Endometrium (tissue), 2 donors: ENCODE results near the gene RAD51B.

Experiments
- FAIRE-seq: peaks from 2 replicates; lab custom pipeline; 2012; peaks lifted over from hg19 to GRCh38; lab: Jason Lieb, UNC
- donor health status: control.
- donor health status: control.

Gene RAD51B

GRCh38 chr14:68492381-68493151 lies 673.0 kb downstream of the RAD51B start:
- no peak for FAIRE-seq

- no peak for FAIRE-seq
Observed at GRCh38 chr14:68493152-68493911, 673.8 kb downstream of the RAD51B start.

- no peak for FAIRE-seq
Observed at GRCh38 chr14:68495101-68496039, 675.8 kb downstream of the RAD51B start.

- FAIRE-seq = no peak
Observed at GRCh38 chr14:68497011-68497410, 677.4 kb downstream of the RAD51B start.

DNA sequence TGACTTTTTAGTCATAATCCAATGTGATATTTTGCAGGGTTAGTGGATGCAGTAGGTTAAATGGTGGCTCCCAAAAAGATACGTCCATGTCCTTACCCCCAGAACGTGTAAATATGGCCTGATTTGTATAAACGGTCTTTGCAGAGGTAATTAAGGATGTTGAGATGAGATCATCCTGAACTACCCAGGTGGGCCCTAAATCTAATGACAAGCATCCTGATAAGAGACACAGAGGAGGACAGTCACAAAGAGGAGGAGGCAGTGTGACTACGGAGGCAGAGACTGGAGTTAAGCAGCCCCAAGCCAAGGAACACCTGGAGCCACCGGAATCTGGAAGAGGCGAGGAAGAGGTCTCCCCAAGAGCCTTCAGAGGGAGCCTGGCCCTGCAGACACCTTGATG lies 679.9 kb downstream of the RAD51B start:
- no peak for FAIRE-seq

DNA sequence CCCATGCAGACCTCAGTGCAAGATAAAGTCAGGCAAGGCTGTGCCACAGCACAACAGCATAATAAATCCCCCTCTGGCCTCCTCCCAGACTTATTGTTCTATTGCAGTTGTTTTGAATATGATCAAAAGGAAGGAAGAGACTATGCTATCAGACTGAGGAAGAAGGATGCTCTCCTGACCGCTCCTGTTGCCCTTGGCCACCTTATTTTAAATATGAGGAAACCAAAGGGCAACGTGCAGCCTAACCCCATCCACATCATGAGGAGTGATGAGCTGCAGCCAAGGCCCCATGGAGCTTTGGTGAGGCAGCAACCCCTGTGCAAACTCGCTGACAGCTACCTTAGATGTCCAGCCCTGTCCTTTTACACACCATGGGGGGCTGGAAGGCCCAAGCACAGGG lies 681.6 kb downstream of the RAD51B start:
- no peak for FAIRE-seq

GRCh38 chr14:68501614-68502052 lies 682.1 kb downstream of the RAD51B start:
- FAIRE-seq = no peak

- no peak for FAIRE-seq
Observed at GRCh38 chr14:68502230-68502629, 682.7 kb downstream of the RAD51B start.

DNA sequence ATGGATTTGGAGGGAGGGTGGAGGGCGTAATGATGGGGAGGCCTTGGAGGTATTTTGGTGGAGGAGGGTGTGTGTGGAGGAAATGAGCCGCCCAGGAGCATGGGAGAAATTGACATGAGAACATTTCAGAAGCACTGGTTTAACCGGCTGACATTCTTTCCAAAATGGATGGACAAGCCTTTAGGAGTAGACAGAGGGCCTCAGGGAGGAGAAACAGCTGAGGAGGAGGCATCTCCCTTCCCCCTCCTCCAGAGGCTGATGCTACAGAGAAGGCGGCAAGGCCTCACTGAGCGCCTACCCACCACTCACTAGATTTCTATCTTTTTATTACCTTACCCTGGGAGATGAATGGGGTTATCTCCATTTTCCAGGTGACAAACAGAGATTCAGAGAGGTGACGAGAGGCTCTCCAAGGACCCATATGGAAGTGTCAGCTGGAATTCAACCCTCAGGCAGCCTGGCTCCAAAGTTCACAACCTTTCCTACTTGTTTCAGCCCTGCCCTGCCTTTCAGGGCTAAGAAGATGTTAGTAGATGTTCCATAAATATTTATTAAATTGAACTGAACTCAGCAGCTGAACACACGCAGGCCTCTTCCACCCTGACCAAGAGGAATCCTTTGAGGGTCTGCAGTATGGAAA lies 683.7 kb downstream of the RAD51B start:
- FAIRE-seq = no peak

GRCh38 chr14:68504861-68505260 lies 685.3 kb downstream of the RAD51B start:
- FAIRE-seq = no peak

DNA sequence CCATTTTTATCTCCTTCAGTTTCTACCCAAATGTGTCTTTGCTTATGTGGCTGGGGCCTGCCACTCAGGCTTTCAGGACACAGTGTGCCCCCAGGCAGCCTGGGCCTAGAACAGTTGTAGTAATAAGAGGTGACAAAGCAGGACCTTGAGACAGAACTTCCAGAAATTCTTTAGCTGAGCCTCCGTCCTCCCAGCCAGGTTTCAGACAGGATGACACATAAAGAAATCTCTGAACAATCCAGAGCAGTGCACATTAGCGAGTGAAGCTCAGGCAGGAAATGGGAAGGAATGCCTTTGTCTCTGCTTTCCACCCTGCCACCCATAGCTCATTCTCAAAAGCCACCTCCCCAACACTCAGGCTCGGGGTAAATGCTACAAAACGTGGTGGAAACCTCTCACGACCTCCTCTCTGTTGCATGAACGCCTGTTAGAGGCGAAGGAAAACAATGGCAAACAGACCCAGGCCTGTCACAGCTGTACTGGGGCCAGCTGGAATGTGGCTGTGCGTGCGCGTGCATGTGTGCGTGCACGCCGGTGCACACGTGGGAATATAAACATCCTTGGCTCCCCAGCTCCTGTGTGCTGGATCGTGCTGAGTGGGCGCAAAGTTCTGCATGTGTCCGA lies 686.6 kb downstream of the RAD51B start:
- FAIRE-seq = no peak

GRCh38 chr14:68506645-68507419 lies 687.3 kb downstream of the RAD51B start:
- FAIRE-seq = no peak

DNA sequence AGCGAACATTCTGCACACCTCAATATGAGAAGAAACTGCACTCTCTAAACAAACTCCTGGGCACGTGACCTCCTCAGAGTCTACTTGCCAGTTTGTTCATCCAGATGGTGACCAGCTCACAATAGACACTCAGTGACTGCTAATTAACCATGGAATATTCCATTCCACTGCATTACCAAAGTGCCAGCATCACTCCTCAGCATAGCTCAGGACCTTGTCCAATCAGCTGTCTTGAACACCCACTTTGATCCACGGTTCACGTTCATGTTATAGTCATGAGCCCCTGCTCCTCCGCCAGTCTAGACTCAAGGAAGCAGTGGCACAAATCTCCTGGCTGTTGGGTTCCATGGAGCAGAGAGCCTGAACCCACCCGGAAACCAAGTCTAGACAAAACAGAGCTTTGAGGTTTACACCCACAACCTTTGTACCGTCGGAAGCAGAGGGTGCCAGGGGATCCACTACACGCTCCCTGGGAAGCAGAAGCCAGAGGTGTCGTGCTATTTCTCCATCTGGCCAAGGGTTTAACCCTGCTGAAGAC lies 688.0 kb downstream of the RAD51B start:
- FAIRE-seq = no peak

DNA sequence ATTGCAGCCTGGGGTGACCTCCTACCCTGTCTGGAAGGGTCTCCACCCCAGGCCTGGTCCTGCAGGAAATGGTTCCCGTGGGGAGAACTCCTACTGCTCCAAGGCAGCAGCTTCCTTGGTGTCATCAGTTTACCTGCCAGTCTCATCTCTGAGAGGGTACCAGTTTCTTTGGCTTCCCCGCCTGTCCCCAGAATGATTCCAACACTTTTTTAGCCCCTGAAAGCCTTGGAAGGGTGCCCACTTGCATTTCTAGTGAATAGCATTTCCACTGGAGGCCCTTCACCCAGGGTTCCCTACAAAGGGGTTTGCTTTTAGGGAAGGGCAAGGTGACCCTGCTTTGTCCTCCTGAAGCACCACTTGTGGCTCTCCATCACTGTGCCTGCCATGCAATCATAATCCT lies 689.0 kb downstream of the RAD51B start:
- no peak for FAIRE-seq

DNA sequence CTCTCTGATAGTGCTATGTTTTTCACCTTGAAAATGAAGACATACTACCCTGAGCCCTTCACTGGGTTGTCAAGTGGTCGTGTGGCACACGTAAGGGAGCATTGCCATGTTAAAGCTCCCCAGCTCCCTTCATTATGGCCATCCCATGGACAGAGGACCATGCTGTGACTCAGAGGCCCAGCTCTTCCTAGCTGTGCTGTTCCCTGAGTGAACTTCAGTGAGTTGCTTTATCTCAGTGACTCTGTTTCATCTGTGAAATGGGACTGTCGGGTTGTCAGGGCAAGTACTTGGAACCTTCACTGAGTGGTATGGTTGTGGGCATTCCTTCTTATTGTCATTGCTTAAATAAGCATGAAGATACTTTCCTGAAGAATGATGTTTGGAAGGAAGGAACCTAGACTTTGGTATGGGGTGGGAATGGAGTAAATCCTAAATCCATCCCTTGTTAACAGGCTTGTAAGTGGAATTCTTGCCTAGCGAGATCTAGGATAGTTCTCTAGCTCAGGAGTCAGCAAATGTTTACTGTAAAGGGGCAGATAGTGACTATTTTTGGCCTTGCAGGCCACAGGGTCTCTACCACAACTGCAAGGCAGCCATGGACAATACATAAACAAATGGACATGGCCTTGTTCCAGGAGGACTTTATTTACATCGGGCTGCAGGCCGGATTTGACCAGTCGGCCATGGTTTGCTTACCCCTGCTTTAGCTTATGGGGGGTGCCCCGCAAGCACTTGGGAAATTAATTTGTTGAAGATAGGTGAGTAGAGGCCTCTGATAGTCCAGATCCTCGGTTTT lies 689.8 kb downstream of the RAD51B start:
- FAIRE-seq = no peak

DNA sequence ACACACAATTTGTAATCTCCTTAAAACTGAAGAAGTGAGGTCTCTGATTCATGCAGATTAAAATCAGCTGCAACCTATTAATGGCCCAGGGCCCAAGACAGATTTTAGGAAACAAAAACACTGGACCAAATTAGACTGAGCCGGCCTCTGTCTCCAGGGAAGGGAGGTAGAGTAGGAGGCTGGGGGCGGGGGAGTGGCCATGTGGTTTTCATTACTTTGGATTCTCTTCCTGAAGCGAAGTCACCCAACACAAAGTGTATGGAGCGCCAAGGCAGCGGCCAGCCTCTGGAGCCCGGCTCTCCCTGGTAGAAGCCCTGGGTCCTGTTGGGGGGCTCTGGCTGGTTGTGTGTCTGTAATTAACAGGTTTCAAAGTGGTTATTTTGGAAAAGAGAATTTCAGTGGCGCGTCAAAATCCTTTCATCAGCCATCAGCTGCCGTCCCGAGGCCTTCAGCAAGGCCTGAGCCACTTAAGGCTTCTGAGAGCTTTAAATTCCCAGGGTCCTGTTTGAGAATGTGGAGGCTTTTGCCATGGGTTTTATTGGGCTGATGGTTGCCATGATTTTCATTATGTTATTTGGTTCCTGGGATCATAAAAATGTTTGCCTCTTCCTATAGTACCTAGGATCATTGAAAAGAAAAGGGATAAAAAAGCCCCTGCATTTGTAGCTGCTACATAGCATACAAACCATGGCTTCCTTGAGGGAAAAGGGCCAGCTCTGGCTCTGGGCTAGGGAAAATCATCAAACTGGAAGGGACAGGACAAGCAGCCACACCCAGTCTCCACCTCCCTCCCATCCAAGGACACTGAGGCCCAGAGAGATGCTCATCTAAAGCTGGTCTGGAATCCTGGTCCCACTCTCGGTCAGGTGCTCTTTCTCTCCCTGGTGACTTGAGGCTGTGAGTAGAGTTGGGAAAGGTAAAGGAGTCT lies 690.9 kb downstream of the RAD51B start:
- FAIRE-seq = peak; percentile 57

DNA sequence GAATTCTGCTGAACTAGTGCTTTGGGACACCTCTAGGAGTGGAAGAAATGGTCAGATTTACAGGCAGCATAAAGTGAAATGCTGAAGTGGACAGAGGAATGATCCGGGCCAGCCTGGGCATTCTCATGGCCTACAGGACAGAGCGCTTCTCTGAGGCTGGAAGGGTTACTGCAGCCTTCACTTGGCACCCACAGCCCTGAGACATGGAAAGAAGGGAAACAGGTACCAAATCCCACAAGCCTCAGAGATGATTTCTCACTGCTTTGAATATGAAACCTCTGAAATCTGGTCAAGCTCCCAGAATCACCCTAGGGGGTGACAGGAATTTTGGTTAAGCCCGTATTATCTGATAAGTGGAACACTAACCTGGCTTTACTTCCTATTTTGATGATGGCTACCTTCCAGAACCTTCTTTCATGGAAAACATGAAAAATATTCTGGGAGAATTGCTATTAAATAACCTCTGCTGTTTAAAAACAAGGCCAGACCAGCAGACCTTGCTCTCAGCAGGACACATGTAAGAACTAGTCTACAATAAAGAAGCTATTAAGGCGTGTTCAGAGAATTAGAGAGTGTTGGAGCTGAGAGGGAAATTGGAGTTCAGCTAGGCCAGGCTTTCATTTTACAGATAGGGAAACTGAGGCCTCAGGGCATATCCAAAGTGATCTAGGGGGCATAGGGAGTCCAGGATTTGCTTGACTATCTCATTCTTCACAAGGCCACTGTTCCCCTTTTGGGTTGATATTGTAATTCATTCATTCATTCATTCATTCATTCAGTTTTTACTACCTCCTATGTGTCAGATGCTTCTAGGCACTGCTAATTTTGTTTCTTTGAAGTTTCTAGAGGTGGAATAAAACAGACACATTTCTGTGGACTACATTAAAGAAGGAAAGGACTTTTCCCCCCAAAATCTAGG lies 691.8 kb downstream of the RAD51B start:
- no peak for FAIRE-seq
